HG02870 (cell line): ENCODE data around the gene SLC38A10.

ENCODE experiments used
- ATAC-seq: cut with Tn5 transposase; IDR thresholded peaks from one replicate; pipeline ENCODE4 v1.9.1; 2021; ENCODE audit warnings: mild to moderate bottlenecking, moderate library complexity; ENCODE audit not compliant: unreplicated experiment

SLC38A10 gene

DNA sequence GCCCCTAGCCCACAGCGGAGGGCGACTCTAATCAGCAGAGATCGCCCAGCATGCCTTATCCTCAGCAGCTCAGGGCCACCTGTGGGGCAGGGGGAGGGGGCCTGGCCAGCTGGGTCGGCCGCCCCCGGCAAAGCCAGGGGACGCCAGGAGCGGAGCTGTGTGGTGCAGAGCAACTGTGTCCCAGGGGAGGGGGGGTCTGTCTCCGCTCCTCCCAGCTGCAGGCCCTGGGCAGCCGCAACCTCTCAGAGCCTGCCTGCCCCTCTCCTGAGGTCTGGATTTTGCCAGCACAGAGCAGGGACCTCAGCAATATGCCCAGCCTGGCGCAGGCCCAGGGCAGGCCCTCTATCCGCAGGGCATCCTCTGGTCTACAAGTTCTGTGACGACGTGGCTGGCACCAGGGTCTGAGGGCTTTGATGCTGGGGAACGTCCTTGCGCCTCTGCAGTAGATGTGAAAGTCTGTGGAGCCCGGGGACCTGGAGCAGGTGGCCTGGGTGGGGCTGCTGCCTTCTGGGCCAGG lies 36.5 kb upstream of the SLC38A10 start:
- ATAC-seq, result no peak

- no peak for ATAC-seq
These were observed 35.8 kb upstream of the SLC38A10 start for GRCh38 chr17:81330884-81331245.

- no peak for ATAC-seq
These were observed 35.1 kb upstream of the SLC38A10 start for GRCh38 chr17:81329927-81330883.

DNA sequence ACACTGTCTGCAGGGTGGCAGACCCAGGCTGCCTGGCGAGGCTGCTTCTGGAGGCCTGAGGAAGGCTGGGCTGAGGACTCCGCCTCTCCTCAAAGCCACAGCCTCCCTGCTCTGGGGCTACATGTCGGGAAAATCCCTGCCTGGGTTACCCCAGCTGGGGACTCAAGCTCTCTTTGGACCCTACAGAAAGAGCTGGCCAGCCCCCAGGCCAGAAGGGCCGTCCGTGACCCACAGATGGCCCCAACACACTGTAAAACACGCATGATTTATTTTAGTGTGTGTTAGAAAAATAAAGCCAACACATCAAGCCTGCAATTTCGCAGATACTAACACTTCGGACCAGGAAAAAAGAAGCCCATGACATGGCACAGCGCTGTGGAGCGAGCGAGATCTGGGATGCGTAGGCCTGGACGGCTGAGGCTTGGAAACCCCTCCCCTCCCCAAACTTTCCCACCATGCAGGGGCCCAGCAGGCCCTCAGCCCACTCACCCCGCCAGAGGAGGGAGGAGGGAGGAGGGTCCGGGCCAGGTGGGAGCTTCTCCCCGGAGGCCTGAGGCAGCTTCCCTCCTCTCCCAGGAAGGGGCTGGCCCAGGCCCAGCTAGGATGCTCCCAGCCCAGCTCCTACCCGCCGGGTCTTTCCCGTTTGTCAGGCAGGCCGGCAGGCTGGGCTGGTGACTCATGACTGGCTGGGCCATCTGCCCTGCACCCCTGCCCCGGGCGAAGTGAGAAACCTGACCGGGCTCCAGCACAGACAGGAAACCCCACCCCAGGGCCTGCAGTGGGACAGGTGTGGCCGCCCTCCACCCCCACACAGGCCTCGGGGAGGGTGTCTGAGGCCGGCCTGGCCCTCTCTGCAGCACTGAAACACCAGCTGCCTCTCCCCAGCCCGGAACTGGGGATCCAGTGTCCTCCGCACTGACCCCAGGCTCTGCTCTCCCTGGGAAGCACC lies 34.1 kb upstream of the SLC38A10 start:
- ATAC-seq, result no peak

- ATAC-seq, result no peak
These were observed 33.4 kb upstream of the SLC38A10 start for GRCh38 chr17:81328489-81328888.

- ATAC-seq, result no peak
These were observed 30.7 kb upstream of the SLC38A10 start for GRCh38 chr17:81325714-81326358.

DNA sequence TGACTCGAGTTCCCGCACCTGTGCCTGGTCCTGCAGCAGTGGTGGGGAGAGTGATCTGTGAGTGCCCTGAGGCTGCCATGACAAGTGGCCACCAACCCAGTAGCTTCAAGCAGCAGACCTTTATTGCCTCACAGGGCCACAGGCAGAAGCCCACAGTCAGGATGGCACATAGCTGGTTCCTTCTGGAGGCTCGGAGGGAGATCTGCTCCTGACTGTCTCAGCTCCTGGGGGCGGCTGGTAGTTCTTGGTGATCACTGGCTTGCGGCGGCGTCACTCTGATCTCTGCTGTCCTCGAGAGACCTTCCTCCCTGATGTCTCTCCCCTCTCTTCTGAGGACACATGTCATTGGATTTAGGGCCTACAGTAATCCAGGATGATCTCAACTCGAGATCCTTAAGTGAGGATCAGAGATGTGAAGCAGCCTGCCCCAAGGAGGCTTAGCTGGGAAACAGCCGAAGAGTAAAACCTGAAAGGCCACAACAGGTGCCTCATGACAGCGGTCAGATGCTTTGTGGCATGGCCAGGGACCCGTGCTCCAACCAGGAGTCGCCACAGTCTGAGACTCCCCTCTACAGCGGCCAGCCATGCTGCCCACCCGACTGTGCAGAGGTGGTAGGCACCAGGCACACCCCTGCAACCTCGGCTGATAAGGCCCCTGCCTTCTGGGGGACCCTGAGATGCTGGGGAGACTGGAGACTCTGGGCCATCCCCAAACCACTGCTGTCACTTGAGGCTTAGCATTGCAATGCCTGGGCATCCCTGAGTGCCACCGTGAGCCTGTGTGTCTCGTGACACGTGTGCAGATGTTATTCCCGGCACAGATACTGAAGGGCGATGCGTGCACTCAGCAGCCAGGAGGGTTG lies 30.0 kb upstream of the SLC38A10 start:
- no peak for ATAC-seq

DNA sequence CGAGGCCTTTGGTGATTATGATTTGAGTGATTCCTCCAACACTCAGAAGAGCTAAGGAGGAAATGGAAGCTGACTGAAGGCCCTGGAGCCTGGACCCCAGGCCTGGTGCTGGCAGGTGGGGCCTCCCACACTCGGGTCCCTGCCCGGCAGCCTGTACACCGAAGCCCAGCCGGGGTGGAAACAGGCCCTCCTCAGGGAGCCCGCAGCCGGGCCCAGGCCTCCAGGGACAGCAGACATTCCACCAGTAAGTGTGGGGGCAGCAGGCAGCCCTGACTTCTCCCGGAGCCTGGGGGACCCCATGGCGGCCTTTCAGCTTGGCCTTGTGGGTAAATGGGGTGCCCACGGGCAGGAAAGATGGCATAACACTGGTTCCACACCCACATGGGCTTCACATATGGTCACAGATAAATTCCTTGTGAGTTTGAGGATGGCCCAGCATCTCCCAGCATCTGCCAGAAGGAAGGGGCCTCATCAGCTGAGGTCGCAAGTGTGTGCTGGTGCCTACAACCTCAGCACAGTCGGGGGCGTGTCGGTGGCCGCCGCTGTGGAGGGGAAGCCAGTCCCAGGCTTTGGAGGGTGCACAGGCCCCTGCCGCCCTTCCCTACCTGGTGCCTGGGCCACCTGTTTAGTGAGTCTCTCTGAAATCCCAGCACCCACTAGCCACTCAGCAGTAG lies 29.2 kb upstream of the SLC38A10 start:
- ATAC-seq, result no peak

DNA sequence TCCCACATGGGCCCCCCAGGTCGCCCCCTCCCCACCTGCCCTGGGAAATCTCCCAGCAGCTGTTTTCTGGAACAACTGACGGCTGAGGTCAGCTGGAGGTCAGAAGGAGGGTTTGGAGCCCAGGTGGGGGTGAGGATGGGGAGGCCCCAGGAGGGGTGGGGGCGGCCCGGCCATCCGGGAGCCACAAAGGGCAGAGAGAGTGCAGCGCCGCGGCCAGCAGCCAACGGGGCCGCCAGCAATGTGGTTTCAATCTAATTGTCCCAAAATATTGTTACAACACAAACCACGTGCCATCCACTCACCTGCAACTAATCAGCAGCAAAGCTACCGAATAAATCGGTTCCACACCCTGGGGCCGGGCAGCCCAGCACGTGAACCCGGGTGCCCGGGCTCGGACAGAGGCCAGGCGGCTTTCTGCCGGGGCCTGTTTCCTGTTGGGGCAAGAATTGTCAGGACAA lies 28.3 kb upstream of the SLC38A10 start:
- ATAC-seq, result no peak

GRCh38 chr17:81323083-81323369 lies 27.9 kb upstream of the SLC38A10 start:
- ATAC-seq, result no peak

DNA sequence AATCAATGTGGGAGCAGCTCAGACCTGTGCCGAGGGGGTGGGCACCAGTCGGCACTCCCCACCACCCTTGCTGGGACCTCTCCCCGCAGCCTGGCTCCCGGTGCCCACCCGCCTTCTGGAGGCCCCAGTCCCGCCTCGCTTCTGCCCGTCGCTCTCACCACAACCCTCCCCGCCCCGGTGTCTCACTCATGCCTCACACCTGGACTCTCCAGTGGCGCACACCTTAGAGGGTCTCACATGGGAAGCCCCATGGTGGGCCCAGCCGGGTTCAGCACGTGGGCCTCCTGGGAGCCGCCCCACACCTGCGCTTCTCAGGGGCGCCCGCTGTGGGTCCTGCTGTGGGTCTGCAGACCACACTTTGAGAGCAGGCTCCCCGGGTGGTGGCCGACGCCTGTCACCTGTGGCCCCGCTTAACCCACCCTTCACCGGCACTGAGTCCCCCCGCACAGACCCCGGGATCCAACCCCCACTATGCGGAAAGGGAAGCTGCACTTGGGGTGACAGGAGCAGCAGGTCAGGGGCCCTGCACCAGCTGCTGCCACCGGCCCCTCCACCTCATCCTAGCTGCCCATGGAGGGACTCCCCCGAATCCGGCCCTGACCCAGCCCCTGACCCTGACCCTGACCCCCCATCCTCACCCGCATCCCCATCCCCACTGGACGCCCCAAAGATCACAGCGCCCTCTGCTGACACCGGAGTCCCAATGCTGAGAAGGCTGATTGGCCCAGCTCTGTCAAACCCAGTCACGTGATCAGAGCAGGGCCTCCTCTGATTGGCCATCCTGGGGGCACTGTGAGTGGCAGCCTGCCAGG lies 27.4 kb upstream of the SLC38A10 start:
- no peak for ATAC-seq

DNA sequence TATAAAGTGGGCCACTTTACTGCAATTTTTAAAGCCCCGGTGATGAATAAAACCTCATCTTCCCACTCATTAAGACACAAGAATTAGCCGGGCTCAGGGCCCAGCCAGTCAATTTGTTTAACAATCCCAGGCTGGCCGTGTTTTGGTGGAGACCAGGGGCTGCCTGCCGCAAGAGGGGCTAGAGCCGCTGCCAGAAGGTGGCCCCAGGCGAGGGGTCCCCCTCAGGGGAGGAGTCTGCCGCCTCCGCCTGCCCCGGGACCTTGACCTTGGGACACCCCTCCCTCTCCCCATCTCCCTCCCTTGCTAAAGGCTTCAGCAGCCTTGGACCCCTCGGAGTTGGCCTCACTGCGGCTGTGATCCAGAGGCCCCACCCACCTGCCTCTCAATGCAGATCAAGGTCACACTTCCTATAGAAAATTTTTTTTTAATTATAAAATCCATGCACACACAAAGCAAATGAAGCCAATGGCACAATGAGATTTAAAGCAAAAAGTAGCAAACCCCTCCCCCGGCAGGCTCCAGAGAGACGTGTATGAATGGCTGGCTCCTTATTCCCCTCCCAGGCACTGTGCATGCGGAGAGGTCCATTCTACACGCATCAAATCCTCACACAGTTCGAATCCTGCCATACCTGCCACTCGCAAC lies 23.0 kb upstream of the SLC38A10 start:
- ATAC-seq, result no peak

DNA sequence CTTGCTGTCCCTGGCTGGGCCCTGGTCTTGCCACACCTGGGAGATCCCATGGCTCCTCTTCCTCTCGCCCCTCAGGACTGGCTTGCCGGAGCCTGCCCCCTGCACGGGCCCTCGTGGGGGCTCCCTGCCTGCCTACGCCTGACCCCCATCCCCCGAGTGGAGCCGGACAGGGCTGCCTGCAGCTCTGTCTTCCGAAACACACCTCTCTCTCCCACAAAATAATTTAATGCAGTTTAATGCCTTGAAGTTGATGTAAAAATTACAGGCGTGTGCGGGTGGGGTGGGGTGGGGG lies 22.4 kb upstream of the SLC38A10 start:
- no peak for ATAC-seq

DNA sequence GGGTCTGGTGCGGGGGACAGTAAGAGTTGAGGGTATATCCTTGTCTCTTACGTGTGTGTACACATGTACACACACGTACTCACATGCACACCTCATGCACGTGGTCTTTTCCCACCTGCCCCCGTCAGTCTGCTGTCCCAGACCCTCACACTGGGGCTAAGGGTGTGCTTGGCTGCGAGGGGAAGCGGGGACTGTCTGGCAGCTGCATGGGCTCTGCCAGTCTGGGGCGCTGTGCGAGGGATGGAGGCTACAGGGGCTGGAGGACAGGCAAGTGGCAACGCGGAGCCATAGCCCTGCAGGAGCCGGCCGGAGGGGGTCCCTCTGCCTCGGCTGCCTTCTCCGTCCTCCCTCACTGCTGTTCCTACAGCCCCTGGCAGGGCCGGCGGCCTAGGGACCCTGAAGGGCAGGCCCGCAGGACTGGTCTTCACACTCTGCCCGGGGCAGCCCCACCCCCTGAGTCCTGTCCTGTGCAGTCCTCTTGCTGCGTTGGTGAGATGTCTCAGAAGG lies 20.8 kb upstream of the SLC38A10 start:
- ATAC-seq, result no peak

DNA sequence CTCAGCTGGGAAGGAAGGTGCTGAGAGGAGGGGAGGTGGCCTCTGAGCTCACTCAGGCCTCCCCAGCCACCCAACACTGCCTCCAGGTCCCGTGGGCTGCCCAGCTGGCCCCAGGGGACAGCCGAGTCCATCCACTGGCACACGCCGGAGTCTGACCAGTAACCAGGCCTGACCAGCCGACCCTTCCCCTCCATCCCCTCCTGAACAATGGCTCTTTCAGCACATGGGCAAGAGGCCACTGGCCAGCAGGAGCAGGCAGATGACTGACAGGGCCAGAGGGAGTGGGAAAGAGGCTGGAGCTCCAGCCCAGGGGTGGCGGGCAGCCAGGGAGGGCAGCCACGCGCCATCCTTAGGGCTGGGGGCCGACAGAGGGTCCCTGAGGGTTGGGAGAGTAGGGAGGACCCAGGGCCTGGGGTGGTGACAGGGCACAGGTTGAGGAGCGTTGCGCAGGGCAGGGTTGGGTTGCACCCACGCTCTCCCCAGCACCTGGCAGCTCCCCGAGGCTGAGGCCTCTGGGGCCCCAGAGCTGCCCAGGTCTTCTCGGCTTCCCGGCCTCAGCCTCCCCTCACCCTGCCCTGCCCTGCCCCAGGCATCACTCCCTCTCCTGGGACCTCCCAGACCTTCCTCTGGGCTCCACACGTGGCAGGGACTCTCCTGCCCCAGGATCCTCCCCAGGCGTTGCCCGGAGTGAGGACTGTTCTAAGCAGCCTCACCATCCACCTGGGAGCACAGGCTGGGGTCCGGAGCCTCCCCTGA lies 20.2 kb upstream of the SLC38A10 start:
- no peak for ATAC-seq

DNA sequence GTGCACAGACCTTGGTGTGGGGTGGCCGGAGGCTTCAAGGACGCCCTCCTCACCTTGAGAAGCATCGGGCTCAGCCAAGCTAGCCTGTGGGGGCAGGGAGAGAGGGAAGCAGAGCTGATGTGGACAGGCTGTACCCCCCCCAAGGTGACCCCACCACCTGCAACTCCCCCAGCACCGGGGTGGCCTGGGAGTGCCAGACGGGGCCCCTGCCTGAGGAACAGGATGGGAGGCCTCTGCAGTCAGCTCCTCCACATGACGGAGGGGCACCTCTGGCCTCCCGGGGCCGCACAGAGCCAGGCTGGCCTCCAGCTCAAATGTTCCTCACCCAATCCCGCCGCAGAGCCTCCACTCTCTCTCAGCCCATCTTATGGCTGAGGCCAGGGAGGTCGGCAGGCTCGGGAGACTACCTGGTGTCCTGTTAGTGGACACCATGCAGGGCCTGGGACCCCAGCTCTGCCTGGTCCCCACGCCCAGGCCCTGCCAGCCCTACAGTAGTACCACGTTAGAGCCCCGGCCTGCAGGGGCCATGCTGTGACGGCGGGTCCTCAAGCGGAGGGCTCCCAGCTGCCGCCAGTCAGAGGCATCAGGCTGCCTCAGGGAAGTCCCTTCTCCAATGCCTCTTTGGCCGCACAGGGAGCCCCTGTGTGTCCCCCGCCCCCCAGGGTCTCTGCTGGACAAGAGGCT lies 19.4 kb upstream of the SLC38A10 start:
- ATAC-seq, result no peak

GRCh38 chr17:81313776-81314397 lies 18.8 kb upstream of the SLC38A10 start:
- no peak for ATAC-seq
